SK-N-SH treated with all-trans-retinoic acid at 6 μM for 48 hours (cell line): ENCODE results near the gene MSLN.

Experiments
- ATAC-seq: fragments of 200-7000 bp; cut with Tn5 transposase; 3 replicates; pipeline ENCODE4 v1.9.1; 2020; ENCODE audit warnings: mild to moderate bottlenecking, moderate library complexity
- BACH2 ChIP-seq: fragments of 250-450 bp; sonication (Bioruptor Pico); IDR thresholded peaks from 2 replicates; pipeline ENCODE4 v1.9.0; 2021; ENCODE audit warnings: mild to moderate bottlenecking, borderline replicate concordance
- CSDC2 ChIP-seq: fragments of 250-450 bp; sonication (Bioruptor Pico); IDR thresholded peaks from 2 replicates; pipeline ENCODE4 v1.5.0; 2020; ENCODE audit warnings: mild to moderate bottlenecking, moderate library complexity
- CSRNP3 ChIP-seq: fragments of 250-450 bp; sonication (Bioruptor Pico); IDR thresholded peaks from 2 replicates; pipeline ENCODE4 v1.5.1; 2021; ENCODE audit warnings: mild to moderate bottlenecking, moderate library complexity
- ESRRG ChIP-seq: fragments of 250-450 bp; sonication (Bioruptor Pico); IDR thresholded peaks from 2 replicates; pipeline ENCODE4 v1.6.1; 2021; ENCODE audit warnings: mild to moderate bottlenecking
- GLIS3 ChIP-seq: fragments of 250-450 bp; sonication (Bioruptor Pico); IDR thresholded peaks from 2 replicates; pipeline ENCODE4 v1.5.0; 2020; ENCODE audit warnings: mild to moderate bottlenecking, moderate library complexity
- ISL1 ChIP-seq: fragments of 250-450 bp; sonication (Bioruptor Pico); IDR thresholded peaks from 2 replicates; pipeline ENCODE4 v2.1.2; 2022; ENCODE audit warnings: mild to moderate bottlenecking, moderate library complexity
- OSR1 ChIP-seq: fragments of 250-450 bp; sonication (Bioruptor Pico); IDR thresholded peaks from 2 replicates; pipeline ENCODE4 v1.8.0; 2022; ENCODE audit warnings: moderate library complexity, mild to moderate bottlenecking, inconsistent platforms
- POU6F1 ChIP-seq: fragments of 250-450 bp; sonication (Bioruptor Pico); IDR thresholded peaks from 2 replicates; pipeline ENCODE4 v1.8.0; 2021; ENCODE audit warnings: low read depth, mild to moderate bottlenecking, moderate library complexity, borderline replicate concordance
- PPARA ChIP-seq: fragments of 250-450 bp; sonication (Bioruptor Pico); IDR thresholded peaks from 2 replicates; pipeline ENCODE4 v1.5.0; 2020; ENCODE audit warnings: mild to moderate bottlenecking, borderline replicate concordance
- RARB ChIP-seq: fragments of 250-450 bp; sonication (Bioruptor Pico); IDR thresholded peaks from 2 replicates; pipeline ENCODE4 v1.8.0; 2021; ENCODE audit warnings: mild to moderate bottlenecking, moderate library complexity
- SNAI2 ChIP-seq: fragments of 250-450 bp; sonication (Bioruptor Pico); IDR thresholded peaks from 2 replicates; pipeline ENCODE4 v1.5.0; 2020; ENCODE audit warnings: mild to moderate bottlenecking, moderate library complexity
- TOX ChIP-seq: fragments of 250-450 bp; sonication (Bioruptor Pico); IDR thresholded peaks from 2 replicates; pipeline ENCODE4 v1.8.0; 2021; ENCODE audit warnings: mild to moderate bottlenecking, moderate library complexity, borderline replicate concordance
- TSHZ2 ChIP-seq: fragments of 250-450 bp; sonication (Bioruptor Pico); IDR thresholded peaks from 2 replicates; pipeline ENCODE4 v1.5.0; 2020; ENCODE audit warnings: mild to moderate bottlenecking, moderate library complexity
- ZC3H10 ChIP-seq: fragments of 250-450 bp; sonication (Bioruptor Pico); IDR thresholded peaks from 2 replicates; pipeline ENCODE4 v1.5.1; 2021; ENCODE audit warnings: mild to moderate bottlenecking, moderate library complexity
- ZFP3 ChIP-seq: fragments of 250-450 bp; sonication (Bioruptor Pico); IDR thresholded peaks from 2 replicates; pipeline ENCODE4 v1.5.0; 2020; ENCODE audit warnings: mild to moderate bottlenecking, moderate library complexity
- ZNF565 ChIP-seq: fragments of 450-650 bp; formaldehyde crosslinking; conservative IDR thresholded peaks from 2 replicates; pipeline ENCODE4 v1.5.0; 2020; ENCODE audit warnings: low read depth, mild to moderate bottlenecking, moderate library complexity
- ZNF70 ChIP-seq: fragments of 450-650 bp; formaldehyde crosslinking; IDR thresholded peaks from 2 replicates; pipeline ENCODE4 v1.5.0; 2020; ENCODE audit warnings: mild to moderate bottlenecking, moderate library complexity
- ZNF8 ChIP-seq: fragments of 450-650 bp; formaldehyde crosslinking; IDR thresholded peaks from 2 replicates; pipeline ENCODE4 v1.5.0; 2020; ENCODE audit warnings: mild to moderate bottlenecking, moderate library complexity

MSLN gene

GRCh38 chr16:711084-711483 is 49.5 kb upstream of the MSLN start (continued):
- no peak for TF ChIP-seq TSHZ2 (CRISPR knock-in tag)
- TF ChIP-seq, all 23 proteins: peak for 0

DNA sequence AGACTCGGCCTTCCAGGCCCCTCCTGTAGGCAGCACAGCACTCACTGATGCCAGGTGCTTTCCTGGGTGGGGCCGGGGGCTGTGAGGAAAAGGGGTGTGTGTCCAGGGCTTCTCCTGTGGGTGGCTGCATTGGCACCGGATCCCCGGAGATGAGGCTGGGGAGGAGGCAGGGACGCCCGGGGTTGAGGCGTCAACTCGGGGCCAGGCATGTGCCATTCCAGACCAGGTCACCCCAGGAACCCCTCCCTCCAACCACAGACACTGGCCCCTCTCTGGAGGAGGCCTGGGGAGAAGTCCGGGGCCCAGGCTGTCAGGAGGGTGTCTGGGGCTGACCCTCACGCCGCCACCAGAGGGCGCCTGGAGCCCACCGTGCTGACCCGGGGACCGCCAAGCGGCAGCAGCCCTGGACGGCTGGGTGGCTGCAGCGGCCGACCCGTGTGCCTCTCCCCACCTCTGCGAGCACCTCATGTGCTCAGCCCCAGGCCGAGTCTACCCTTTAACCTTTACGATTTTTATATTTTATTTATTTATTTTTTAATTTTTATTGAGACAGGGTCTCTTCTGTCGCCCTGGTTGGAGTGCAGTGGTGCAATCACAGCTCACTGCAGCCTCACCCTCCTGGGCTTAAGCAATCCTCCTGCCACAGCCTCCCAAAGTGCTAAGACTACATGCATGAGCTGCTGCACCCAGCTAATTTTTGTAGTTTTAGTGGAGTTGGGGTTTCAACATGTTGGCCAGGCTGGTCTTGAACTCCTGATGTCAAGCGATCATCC is 48.8 kb upstream of the MSLN start:
- ATAC-seq: peak; percentile 65
- TF ChIP-seq ZNF8: no peak
- TF ChIP-seq TSHZ2 (CRISPR knock-in tag): no peak
- no peak for TF ChIP-seq CSRNP3 (CRISPR knock-in tag)
- no peak for TF ChIP-seq ZC3H10 (CRISPR knock-in tag)
- no peak for TF ChIP-seq ZFP3
- TF ChIP-seq SNAI2 (CRISPR knock-in tag): no peak
- TF ChIP-seq ZNF70: no peak
- TF ChIP-seq POU6F1: no peak
- no peak for TF ChIP-seq ISL1 (CRISPR knock-in tag)
- no peak for TF ChIP-seq OSR1 (CRISPR knock-in tag)
- no peak for TF ChIP-seq BACH2 (CRISPR knock-in tag)

GRCh38 chr16:712740-713250 is 47.7 kb upstream of the MSLN start:
- ATAC-seq: peak; percentile 5

DNA sequence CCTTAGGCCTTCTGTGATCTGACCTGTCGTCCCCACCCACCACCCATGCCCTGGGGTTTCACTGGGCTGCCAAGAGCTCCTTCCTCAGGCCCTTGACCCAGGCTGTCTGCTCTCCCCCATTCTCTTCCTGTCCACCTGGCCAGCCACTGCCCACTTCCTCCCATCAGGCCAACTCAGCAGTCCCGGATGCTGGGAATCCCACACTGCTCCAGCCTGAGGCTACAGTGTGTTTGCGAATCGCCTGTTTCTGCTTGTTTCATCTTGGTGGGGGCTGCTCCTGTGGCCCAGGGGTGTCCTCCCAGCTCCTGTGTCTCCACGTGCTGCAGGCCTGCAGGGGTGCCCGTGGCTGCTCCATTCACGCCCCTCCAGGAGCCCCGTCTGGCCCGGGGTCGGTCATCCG is 46.5 kb upstream of the MSLN start:
- TF ChIP-seq ZNF565 (CRISPR knock-in tag) (no peak), ZNF70 (0 out of 2 replicates have a peak, but pooled peaks have one; percentile 53), ZFP3 (0 out of 2 replicates have a peak, but pooled peaks have one; percentile 13)
- no peak for ATAC-seq

DNA sequence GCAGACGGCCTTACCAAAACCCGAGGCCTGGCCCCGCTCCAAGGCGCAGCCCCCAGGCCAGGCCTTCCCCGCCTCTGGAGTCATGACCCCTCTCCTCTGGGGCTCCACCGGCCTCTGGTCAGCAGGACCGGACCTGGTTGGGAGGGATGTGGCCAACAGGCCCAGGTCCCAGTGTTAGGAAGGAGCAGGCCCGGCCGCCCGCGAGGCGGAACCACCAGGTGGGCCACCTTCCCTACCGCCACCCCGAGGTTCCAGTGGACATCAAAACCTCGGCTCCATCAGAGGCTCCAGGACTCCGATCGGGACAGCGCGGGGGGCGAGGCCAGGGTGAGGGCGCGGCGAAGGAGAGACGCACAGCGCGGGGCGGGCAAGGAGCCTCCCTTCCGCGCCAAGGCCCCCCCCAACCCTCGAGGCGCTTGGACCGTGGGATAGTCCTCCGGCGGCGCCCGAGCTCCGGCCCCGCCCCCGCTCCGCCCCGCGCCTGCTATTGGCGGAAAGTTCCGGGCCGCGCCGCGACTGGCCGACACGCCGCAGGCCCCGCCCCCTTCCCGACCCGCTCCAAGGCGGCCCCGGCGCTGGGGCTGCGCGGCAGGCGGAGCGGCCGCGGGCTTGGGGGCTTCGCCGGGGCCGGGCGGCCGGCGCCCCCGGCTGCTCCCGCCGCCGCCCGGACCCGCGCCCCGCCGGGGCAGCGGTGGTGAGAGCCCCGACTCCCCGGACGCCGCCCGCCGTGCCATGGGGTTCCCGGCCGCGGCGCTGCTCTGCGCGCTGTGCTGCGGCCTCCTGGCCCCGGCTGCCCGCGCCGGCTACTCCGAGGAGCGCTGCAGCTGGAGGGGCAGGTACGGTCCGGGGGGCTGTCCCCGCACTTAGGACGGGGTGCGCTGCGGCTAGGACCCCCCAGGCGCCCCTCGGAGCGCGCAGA is 45.7 kb upstream of the MSLN start, which contains the start of gene METRN:
Gene METRN, plus strand, starts transcription at position 561 of the 919 bp plus-strand sequence. Its CDS starts 172 bp downstream, at position 733.
- ATAC-seq: peak; percentile 65
- TF ChIP-seq OSR1 (CRISPR knock-in tag) (no peak), RARB (CRISPR knock-in tag) (no peak), TOX (no peak), GLIS3 (no peak), ESRRG (CRISPR knock-in tag) (no peak), ZNF70 (no peak), CSDC2 (CRISPR knock-in tag) (no peak), CSRNP3 (CRISPR knock-in tag) (no peak), PPARA (CRISPR knock-in tag) (no peak), POU6F1 (no peak), ZC3H10 (CRISPR knock-in tag) (no peak), ZNF8 (no peak)
